ENCODE data around the gene SRCAP. TPM values are rescaled to one million over a fixed set of nuclear protein-coding genes. Genes with fewer than 3 reads are reported as not detected.

Gene SRCAP
- polyA plus RNA-seq, 1 donor, result 37.1 TPM

Other genes with a start within 250 kb of the SRCAP start
- gene ITGAL, start 226.4 kb upstream of the SRCAP start, polyA plus RNA-seq (ENCODE audit: insufficient read length), result 2.1 TPM
- 44.5 TPM for gene ZNF768, start 172.6 kb upstream of the SRCAP start, polyA plus RNA-seq (ENCODE audit: insufficient read length)
- 9.4 TPM for gene ZNF747, start 164.3 kb upstream of the SRCAP start, polyA plus RNA-seq (ENCODE audit: insufficient read length)
- 11.8 TPM for gene ZNF764, start 140.8 kb upstream of the SRCAP start, polyA plus RNA-seq (ENCODE audit: insufficient read length)
- 13.6 TPM for gene ZNF688, start 127.5 kb upstream of the SRCAP start, polyA plus RNA-seq (ENCODE audit: insufficient read length)
- gene ZNF785, start 113.5 kb upstream of the SRCAP start, polyA plus RNA-seq (ENCODE audit: insufficient read length), result 30.0 TPM
- gene ZNF689, start 88.8 kb upstream of the SRCAP start, polyA plus RNA-seq (ENCODE audit: insufficient read length), result 14.0 TPM
- gene PRR14, start 48.2 kb upstream of the SRCAP start, polyA plus RNA-seq (ENCODE audit: insufficient read length), result 50.1 TPM
- 57.7 TPM for gene FBRS, start 40.7 kb upstream of the SRCAP start, polyA plus RNA-seq (ENCODE audit: insufficient read length)
- 39.8 TPM for gene PHKG2, start 49.3 kb downstream of the SRCAP start, polyA plus RNA-seq (ENCODE audit: insufficient read length)
- 8.8 TPM for gene CFAP119, start 62.9 kb downstream of the SRCAP start, polyA plus RNA-seq (ENCODE audit: insufficient read length)
- gene RNF40, start 63.2 kb downstream of the SRCAP start, polyA plus RNA-seq (ENCODE audit: insufficient read length), result 121 TPM
- 27.6 TPM for gene ZNF629, start 88.0 kb downstream of the SRCAP start, polyA plus RNA-seq (ENCODE audit: insufficient read length)
- 35.0 TPM for gene BCL7C, start 194.9 kb downstream of the SRCAP start, polyA plus RNA-seq (ENCODE audit: insufficient read length)
- gene CTF1, start 197.4 kb downstream of the SRCAP start, polyA plus RNA-seq (ENCODE audit: insufficient read length), result 6.4 TPM
- gene FBXL19, start 224.4 kb downstream of the SRCAP start, polyA plus RNA-seq (ENCODE audit: insufficient read length), result 16.9 TPM
- gene ORAI3, start 249.9 kb downstream of the SRCAP start, polyA plus RNA-seq (ENCODE audit: insufficient read length), result 17.2 TPM

All from left kidney (tissue), 1 donor.